ENCODE results near the gene DEFB132.
A peak's percentile ranks its signal among the peaks of the same experiment; 100 is the strongest.

The DEFB132 gene

GRCh38 chr20:263701-264100 is 6.2 kb downstream of the DEFB132 start:
- no peak for DNase-seq (ENCODE audit: low spot score)

DNA sequence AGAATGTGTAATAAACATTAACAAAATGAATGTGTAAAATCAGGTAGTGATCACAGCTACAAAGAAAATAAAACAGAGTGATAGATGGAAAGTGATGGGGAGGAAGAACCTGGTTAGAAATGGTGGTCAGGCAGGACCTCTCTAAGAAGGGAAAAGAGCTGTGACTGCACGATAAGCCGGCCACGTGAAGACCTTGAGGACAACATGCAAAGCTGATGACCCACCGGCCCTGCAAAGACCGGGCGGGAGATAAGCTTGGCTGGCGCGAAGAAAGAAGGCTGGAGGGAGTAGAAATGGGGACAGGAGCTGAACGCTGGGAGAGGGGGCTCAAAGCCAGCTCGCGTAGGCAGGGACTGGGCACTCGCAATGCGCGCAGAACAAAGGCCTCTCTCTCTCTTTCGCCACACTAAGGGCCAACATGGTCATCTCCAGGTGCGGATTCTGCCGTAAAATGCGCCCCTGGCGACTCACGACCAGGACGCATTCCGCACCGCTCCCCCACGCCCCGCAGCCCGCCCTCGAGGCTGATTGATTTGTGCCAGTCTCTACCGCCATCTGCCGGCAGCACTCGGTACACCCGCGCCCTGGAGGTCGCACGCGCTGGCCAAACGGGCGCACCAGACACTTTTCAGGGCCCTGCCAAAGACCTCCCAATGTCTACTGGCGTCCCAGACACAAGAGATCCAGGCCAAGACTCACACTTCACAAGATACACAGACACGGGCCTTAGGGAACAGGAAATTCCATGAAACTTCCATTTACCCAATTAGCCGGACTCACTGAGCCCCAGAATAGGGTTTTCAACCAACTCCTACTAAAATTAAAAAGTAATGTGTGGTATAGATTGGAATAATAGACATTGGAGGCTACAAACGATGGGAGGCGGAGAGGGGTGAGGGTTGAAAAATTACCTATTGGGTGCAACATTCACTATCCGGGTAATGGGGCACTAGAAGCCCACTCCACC is 9.4 kb downstream of the DEFB132 start:
- DNase-seq (ENCODE audit: low spot score), result peak; percentile 85

DNA sequence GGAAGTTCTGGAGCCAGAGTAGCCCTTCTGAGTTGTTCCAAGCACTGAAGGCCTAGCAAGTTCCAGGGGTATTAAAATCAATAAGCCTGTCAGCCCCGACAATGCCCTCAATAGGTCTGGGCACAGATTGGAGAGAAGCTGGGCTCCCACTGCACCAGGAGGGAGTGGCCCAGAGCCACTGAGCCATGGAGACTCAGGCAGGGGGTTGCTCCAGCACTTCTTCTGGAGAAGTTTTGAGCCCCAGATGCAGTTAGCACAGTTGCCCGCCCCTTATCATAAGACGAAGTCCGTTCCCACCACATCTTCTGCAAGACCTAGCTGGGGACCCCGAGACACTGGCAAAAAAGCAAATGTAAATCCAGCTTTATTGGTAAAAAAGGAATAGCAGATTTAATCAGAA is 13.0 kb downstream of the DEFB132 start:
- DNase-seq (ENCODE audit: low spot score), result no peak

DNA sequence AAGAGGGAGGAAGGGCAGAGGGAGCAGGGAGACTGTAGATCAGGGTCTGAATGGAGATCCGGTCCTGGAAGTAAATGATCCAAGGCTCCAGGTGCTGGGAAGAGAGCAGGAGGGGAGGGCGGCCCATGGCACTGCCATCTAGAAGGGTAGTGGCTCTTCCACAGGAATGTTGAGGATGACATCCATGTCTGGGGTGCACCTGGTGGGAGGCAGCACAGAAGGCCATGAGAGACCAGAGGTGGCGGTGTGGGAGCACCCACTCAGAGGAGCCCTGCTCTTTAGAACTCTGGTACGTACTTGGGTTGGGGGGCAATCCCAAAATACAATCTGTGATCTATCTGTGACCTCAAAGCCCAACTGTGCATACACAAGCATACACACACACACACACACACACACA is 13.5 kb downstream of the DEFB132 start:
- no peak for DNase-seq (ENCODE audit: low spot score)

DNA sequence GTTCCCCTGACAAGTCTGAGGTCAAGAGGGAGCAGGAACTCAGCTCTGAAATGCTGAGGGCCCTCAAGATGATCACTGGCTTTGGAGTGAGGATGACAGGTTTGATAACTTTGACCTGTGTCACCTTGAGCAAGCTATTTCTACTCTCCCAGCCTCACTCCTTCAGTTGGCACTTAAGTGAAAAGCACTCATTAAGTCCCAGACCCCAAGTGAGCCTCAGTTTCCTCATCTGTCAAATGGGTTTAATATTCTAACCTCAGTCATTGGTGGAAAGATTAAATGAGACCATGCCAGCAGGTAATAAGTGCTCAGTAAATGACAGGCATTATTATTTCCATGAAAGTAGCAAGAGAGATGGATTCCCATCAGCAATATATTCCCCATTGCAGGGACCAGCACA is 14.0 kb downstream of the DEFB132 start:
- no peak for DNase-seq (ENCODE audit: low spot score)

DNA sequence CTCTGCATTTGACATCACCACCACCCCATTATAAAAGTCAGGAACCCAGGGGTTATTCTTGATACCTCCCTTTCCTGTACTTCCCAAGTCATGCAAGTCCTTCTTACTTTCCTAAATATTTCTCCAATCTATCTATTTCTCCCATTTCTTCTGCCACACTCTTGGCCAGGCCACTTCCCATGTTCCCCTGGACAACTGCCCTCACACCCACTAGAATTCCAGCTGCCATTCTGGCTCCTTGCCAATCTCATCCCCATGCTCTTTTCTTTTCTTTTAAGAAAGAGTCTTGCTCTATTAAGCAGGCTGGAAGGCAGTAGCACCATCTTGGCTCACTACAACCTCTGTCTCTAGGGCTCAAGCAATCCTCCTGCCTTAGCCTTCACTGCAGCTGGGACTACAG is 15.2 kb downstream of the DEFB132 start:
- no peak for DNase-seq (ENCODE audit: low spot score)

GRCh38 chr20:273884-274283 is 16.4 kb downstream of the DEFB132 start:
- no peak for DNase-seq (ENCODE audit: low spot score)

GRCh38 chr20:275791-276190 is 18.3 kb downstream of the DEFB132 start:
- DNase-seq (ENCODE audit: low spot score), result no peak

GRCh38 chr20:276620-277495 is 19.3 kb downstream of the DEFB132 start:
- DNase-seq (ENCODE audit: low spot score), result no peak

- DNase-seq (ENCODE audit: low spot score), result no peak
Observed at GRCh38 chr20:277496-277781, 19.9 kb downstream of the DEFB132 start.

GRCh38 chr20:278181-278580 is 20.7 kb downstream of the DEFB132 start:
- DNase-seq (ENCODE audit: low spot score), result no peak

GRCh38 chr20:278607-279571 is 21.4 kb downstream of the DEFB132 start:
- DNase-seq (ENCODE audit: low spot score), result no peak

- DNase-seq (ENCODE audit: low spot score), result no peak
Observed at GRCh38 chr20:284172-284571, 26.6 kb downstream of the DEFB132 start.

- DNase-seq (ENCODE audit: low spot score), result no peak
Observed at GRCh38 chr20:286508-286907, 29.0 kb downstream of the DEFB132 start.

DNA sequence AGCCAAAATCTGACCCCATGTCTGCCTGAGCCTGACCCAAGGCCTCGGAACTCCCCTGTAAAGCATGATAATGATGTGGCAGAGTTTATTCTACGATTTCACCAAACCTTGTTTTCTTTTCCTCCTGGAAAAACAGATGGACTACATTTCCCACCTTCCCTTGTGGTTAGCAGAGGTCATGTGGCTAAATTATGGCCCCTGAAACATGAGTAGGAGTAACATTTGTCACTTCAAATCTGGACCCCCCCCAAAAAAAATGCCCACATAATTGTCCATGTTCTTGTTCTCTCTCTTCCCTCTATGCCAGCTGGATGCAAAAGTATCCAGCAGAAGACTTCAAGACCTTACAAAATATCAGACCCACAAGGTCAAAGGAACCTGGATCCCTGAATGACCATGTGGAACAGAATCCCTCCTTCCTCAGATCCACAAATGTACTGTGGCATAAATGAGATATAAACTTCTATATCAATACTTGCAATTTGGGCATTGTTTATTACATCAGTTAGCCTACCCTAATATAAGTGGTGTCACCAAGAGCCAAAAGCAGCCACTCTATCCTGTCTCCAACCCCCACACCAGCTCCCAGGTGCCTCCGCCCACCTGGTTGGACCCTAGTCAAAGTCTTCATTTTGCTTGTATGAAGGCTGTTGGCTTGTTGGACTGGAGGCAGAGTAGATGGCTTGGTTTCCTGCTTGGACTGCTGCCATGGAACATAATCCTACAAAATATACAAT is 31.6 kb downstream of the DEFB132 start:
- DNase-seq (ENCODE audit: low spot score), result no peak

DNA sequence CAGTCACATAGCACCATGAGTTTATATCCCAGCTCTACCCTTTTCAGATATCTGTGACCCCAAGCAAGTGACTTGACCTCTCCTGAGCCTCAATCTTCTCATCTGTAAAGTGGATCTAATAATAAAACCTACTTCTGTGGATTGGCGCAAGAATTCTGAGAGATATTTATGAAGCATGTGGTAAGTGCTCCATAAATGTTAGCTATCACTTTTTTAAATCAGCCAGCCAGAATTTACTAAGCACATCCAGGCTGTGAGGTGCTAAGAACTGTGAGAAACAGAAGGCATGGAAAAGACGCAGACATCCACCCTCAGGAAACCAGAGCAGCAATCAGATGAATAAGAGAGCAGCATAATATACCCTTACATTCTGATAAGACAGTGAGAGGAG is 32.2 kb downstream of the DEFB132 start:
- no peak for DNase-seq (ENCODE audit: low spot score)

- peak; percentile 94 for DNase-seq (ENCODE audit: low spot score)
Observed at GRCh38 chr20:290084-290831, 32.7 kb downstream of the DEFB132 start, which contains the start of gene C20orf96. C20orf96 (minus strand) TSS chr20:290750; CDS start chr20:290610, 140 bp downstream.

DNA sequence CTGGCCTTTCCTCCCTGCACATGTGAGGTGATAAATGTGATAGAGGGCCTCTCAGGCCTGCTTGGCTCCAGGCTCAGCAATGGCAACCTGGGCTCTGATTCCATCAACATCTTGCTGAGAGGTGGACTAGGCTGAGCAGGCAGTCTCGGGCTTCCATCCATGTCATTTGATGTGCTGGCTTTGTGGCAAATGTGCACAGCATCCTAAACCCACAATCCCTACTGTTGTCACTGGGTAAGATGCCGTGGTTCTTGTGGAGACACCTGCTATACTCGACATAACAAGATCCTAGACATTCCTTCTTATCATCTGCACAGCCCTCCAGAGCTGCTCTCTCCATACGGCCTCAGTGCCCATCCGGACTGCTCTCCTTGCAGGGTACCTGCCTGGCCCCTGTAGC is 37.1 kb downstream of the DEFB132 start:
- DNase-seq (ENCODE audit: low spot score), result no peak

- DNase-seq (ENCODE audit: low spot score), result no peak
Observed at GRCh38 chr20:295804-296203, 38.3 kb downstream of the DEFB132 start.
